Breast epithelium (tissue), 4 donors: ENCODE data around the gene TMSB4X. TPM values are rescaled to one million over a fixed set of nuclear protein-coding genes. Genes with fewer than 3 reads are reported as not detected.
A peak's percentile ranks its signal among the peaks of the same experiment; 100 is the strongest.
"Not testable (repeated sequence)": the region's sequence is repeated elsewhere in the genome, so short reads cannot be mapped to it uniquely, and the experiment has no call there.

Experiments used
- DNase-seq, 2 donors: peaks; one replicate each; pipeline ENCODE4 v3.0.0-alpha.2; 2019; ENCODE audit warnings: low spot score in 2 of 2
- H3K27ac ChIP-seq, 2 donors: fragments of 200-600 bp; sonication (generic) in 1 of 2; one replicate each; pipeline ENCODE4 v1.5.1; 2016 to 2019; ENCODE audit warnings: mild to moderate bottlenecking in 1 of 2
- H3K27me3 ChIP-seq, 2 donors: fragments of 200-600 bp; sonication (generic) in 1 of 2; one replicate each; pipeline versions ENCODE4 v1.5.1 to v1.6.0; 2017 to 2019; ENCODE audit warnings: control low read depth in 1 of 2, mild to moderate bottlenecking in 1 of 2
- H3K36me3 ChIP-seq: fragments of 200-600 bp; one replicate; pipeline ENCODE4 v1.5.1; 2019
- H3K4me1 ChIP-seq, 2 donors: fragments of 200-600 bp; sonication (generic); one replicate each; pipeline ENCODE4 v1.5.1; 2016 to 2019; ENCODE audit warnings: control low read depth in 1 of 2
- H3K4me3 ChIP-seq, 3 donors: fragments of 200-600 bp; sonication (generic); 1 replicate in 2 of 3; 2 replicates in 1 of 3; pipeline ENCODE4 v1.5.1; 2016 to 2019; ENCODE audit warnings: mild to moderate bottlenecking in 3 of 3, moderate library complexity in 2 of 3
- H3K9me3 ChIP-seq, 2 donors: fragments of 200-600 bp; sonication (generic) in 1 of 2; one replicate each; pipeline ENCODE4 v1.5.1; 2016 to 2019; ENCODE audit warnings: control low read depth in 1 of 2
- CTCF ChIP-seq, 3 donors: fragments of 450-650 bp; IDR thresholded peaks; one replicate each; pipeline ENCODE4 v1.5.1; 2016 to 2017; ENCODE audit warnings: antibody characterized with exemption in 3 of 3, mild to moderate bottlenecking in 3 of 3, moderate library complexity in 3 of 3
- POLR2A ChIP-seq: fragments of 450-650 bp; IDR thresholded peaks from one replicate; pipeline ENCODE4 v1.6.1; 2016; ENCODE audit warnings: antibody characterized with exemption, mild to moderate bottlenecking, moderate library complexity
- POLR2AphosphoS5 ChIP-seq, 3 donors: sonication (generic); formaldehyde crosslinking; IDR thresholded peaks; one replicate each; pipeline ENCODE4 v1.6.1; 2017; ENCODE audit warnings: antibody characterized with exemption in 3 of 3
- intact Hi-C: fragments of 100-400 bp; cut with DNase I; formaldehyde crosslinking; loops from one replicate; pipeline ENCODE4 v1.15.1; 2023; ENCODE audit warnings: low total_unique reads
- total RNA-seq, 3 donors: library from RNA; depleted of rRNA; stranded (reverse); fragments of >200 nt; gene quantifications; one replicate each; pipeline ENCODE4 v1.1.0, GENCODE V29; 2016

Gene TMSB4X
- total RNA-seq, 3 donors from 2014 or later, result 1,496 to 5,389 (median 3,453) TPM

- no peak for TF ChIP-seq CTCF (IDR thresholded peaks at IDR 0.05)
- TF ChIP-seq POLR2A, result no peak
- no peak for TF ChIP-seq POLR2AphosphoS5 (IDR thresholded peaks at IDR 0.05)
- DNase-seq, result no peak
- Histone ChIP-seq H3K9me3 (peaks cover 0 to 5% of the 10 kb centered on the region in 2 donors), H3K36me3 (no peaks in the 10 kb centered on the region), H3K4me3 (peak overlapping the region; percentile 67 to 78 (median 72)), H3K27me3 (peaks cover 6 to 38% of the 10 kb centered on the region in 2 donors), H3K27ac (peak overlapping the region; percentile 92 to 96), H3K4me1 (no peaks in the 10 kb centered on the region)
- intact Hi-C loops, result loop anchor here (10.0 kb wide), 1 partner anchor 519 kb away; no protein-coding TSS in a partner anchor
Observed at GRCh38 chrX:12975670-12975965, 708 bp downstream of the TMSB4X start.

GRCh38 chrX:12975991-12976558 lies 1.2 kb downstream of the TMSB4X start:
- TF ChIP-seq CTCF (IDR thresholded peaks at IDR 0.05) (no peak), POLR2AphosphoS5 (IDR thresholded peaks at IDR 0.05) (peak in 1 of 3 donors; percentile 29), POLR2A (no peak)

GRCh38 chrX:12976819-12977732 lies 2.2 kb downstream of the TMSB4X start:
- intact Hi-C loops, result loop anchor here (10.0 kb wide), 1 partner anchor 518 kb away; no protein-coding TSS in a partner anchor
- H3K27ac ChIP-seq, result peak overlapping the region; percentile 48 to 92
- DNase-seq, H3K36me3 ChIP-seq, H3K9me3 ChIP-seq, H3K4me1 ChIP-seq: not testable (repeated sequence)
- H3K27me3 ChIP-seq, result peaks cover 6 to 40% of the 10 kb centered on the region in 2 donors
- peak overlapping the region; percentile 67 to 78 (median 72) for H3K4me3 ChIP-seq

More at GRCh38 chrX:12975991-12976558, 1.2 kb downstream of the TMSB4X start:
- Histone ChIP-seq H3K9me3 (peaks cover 0 to 5% of the 10 kb centered on the region in 2 donors), H3K36me3 (no peaks in the 10 kb centered on the region), H3K27ac (peak overlapping the region; percentile 92 to 96), H3K4me3 (peak overlapping the region; percentile 67 to 78 (median 72)), H3K27me3 (peaks cover 6 to 35% of the 10 kb centered on the region in 2 donors), H3K4me1 (no peaks in the 10 kb centered on the region)
- no peak for DNase-seq
- intact Hi-C loops, result loop anchor here (10.0 kb wide), 1 partner anchor 519 kb away; no protein-coding TSS in a partner anchor

- H3K4me3 ChIP-seq, result peak overlapping the region; percentile 67 to 78 (median 72)
- intact Hi-C loops, result loop anchor here (10.0 kb wide), 1 partner anchor 517 kb away; no protein-coding TSS in a partner anchor
- no peak for DNase-seq
- no peaks in the 10 kb centered on the region for H3K4me1 ChIP-seq
- peaks cover 6 to 40% of the 10 kb centered on the region in 2 donors for H3K27me3 ChIP-seq
- H3K27ac ChIP-seq, result peak overlapping the region; percentile 48 to 59
- H3K36me3 ChIP-seq, result no peaks in the 10 kb centered on the region
- peaks cover 0 to 5% of the 10 kb centered on the region in 2 donors for H3K9me3 ChIP-seq
- TF ChIP-seq CTCF (IDR thresholded peaks at IDR 0.05), result no peak
Observed at GRCh38 chrX:12977761-12978204, 2.9 kb downstream of the TMSB4X start.

GRCh38 chrX:12978205-12979025 lies 3.5 kb downstream of the TMSB4X start:
- peaks cover 6 to 41% of the 10 kb centered on the region in 2 donors for H3K27me3 ChIP-seq
- H3K9me3 ChIP-seq, result peaks cover 0 to 5% of the 10 kb centered on the region in 2 donors
- peak overlapping the region; percentile 67 to 78 (median 72) for H3K4me3 ChIP-seq
- peak overlapping the region; percentile 48 to 59 for H3K27ac ChIP-seq
- intact Hi-C loops, result loop anchor here (10.0 kb wide), 1 partner anchor 516 kb away; no protein-coding TSS in a partner anchor
- no peak for TF ChIP-seq POLR2A
- TF ChIP-seq POLR2AphosphoS5 (IDR thresholded peaks at IDR 0.05), result peak in 2 of 3 donors; percentile 42 to 51
- H3K36me3 ChIP-seq, result no peaks in the 10 kb centered on the region
- H3K4me1 ChIP-seq, result no peaks in the 10 kb centered on the region
- DNase-seq, result peak in 1 of 2 donors; percentile 33
